HG03378 (cell line): ENCODE data around the gene CNOT3.
A peak's percentile ranks its signal among the peaks of the same experiment; 100 is the strongest.
"Not testable (repeated sequence)": the region's sequence is repeated elsewhere in the genome, so short reads cannot be mapped to it uniquely, and the experiment has no call there.

ENCODE experiments used
- ATAC-seq: cut with Tn5 transposase; IDR thresholded peaks from one replicate; pipeline ENCODE4 v1.9.1; 2021; ENCODE audit warnings: mild to moderate bottlenecking, moderate library complexity; ENCODE audit not compliant: unreplicated experiment

The CNOT3 gene

GRCh38 chr19:54137699-54138488 is at the start of gene CNOT3:
TSS of gene CNOT3 (plus strand) at chr19:54137762. CDS start at chr19:54142979, 5,217 bp downstream.
- no peak for ATAC-seq

GRCh38 chr19:54094426-54095000 is 43.0 kb upstream of the CNOT3 start:
- no peak for ATAC-seq

GRCh38 chr19:54095136-54095858 is 42.3 kb upstream of the CNOT3 start:
- no peak for ATAC-seq

GRCh38 chr19:54095859-54096616 is 41.5 kb upstream of the CNOT3 start:
- ATAC-seq, result not testable (repeated sequence)

- ATAC-seq, result no peak
These were observed 40.9 kb upstream of the CNOT3 start for GRCh38 chr19:54096617-54097106.

GRCh38 chr19:54099190-54099902 is 38.2 kb upstream of the CNOT3 start:
- ATAC-seq, result no peak

- not testable (repeated sequence) for ATAC-seq
These were observed 37.7 kb upstream of the CNOT3 start for GRCh38 chr19:54099903-54100255.

GRCh38 chr19:54100561-54100960 is 37.0 kb upstream of the CNOT3 start, which contains the start of gene OSCAR:
TSS of gene OSCAR (minus strand) at chr19:54100803. CDS start at chr19:54100792, 11 bp downstream.
- ATAC-seq, result no peak

GRCh38 chr19:54102421-54103169 is 35.0 kb upstream of the CNOT3 start, which contains the start of gene NDUFA3:
TSS of gene NDUFA3 (plus strand) at chr19:54102855. CDS start at chr19:54102879, 24 bp downstream.
- peak; percentile 85 for ATAC-seq

- no peak for ATAC-seq
These were observed 32.4 kb upstream of the CNOT3 start for GRCh38 chr19:54104998-54105715.

- ATAC-seq, result no peak
These were observed 31.8 kb upstream of the CNOT3 start for GRCh38 chr19:54105796-54106195.

GRCh38 chr19:54106716-54107115 is 30.8 kb upstream of the CNOT3 start:
- no peak for ATAC-seq

- no peak for ATAC-seq
These were observed 29.6 kb upstream of the CNOT3 start for GRCh38 chr19:54107876-54108490.

GRCh38 chr19:54108496-54108895 is 29.1 kb upstream of the CNOT3 start:
- no peak for ATAC-seq

- no peak for ATAC-seq
These were observed 27.9 kb upstream of the CNOT3 start for GRCh38 chr19:54109651-54110050.

- no peak for ATAC-seq
These were observed 23.0 kb upstream of the CNOT3 start for GRCh38 chr19:54114340-54115108.
